Measurements from ENCODE around the gene LINC01488. TPM values are rescaled to one million over a fixed set of nuclear protein-coding genes. Genes with fewer than 3 reads are reported as not detected.

The LINC01488 gene
- total RNA-seq, 1 donor from 2014 or later = 1.3 TPM

GRCh38 chr11:69467196-69467595, 14.3 kb upstream of the LINC01488 start:
- Mint-ChIP-seq H3K36me3 (ENCODE audit: insufficient read depth) (no peaks in the 10 kb centered on the region), H3K4me1 (ENCODE audit: low read depth) (peaks cover 11% of the 10 kb centered on the region), H3K9me3 (ENCODE audit: low read depth) (no peaks in the 10 kb centered on the region), H3K27ac (no peak overlapping the region), H3K4me3 (ENCODE audit: low read depth) (no peak overlapping the region), H3K27me3 (peaks cover 13% of the 10 kb centered on the region)
- TF ChIP-seq CTCF (IDR thresholded peaks at IDR 0.05; ENCODE audit: unreplicated experiment) = no peak
- DNase-seq (ENCODE audit: low spot score, unreplicated experiment) = no peak

GRCh38 chr11:69467646-69468045, 13.8 kb upstream of the LINC01488 start:
- H3K4me1 Mint-ChIP-seq (ENCODE audit: low read depth) = peaks cover 9% of the 10 kb centered on the region
- H3K27ac Mint-ChIP-seq = no peak overlapping the region
- no peaks in the 10 kb centered on the region for H3K9me3 Mint-ChIP-seq (ENCODE audit: low read depth)
- H3K27me3 Mint-ChIP-seq = peaks cover 13% of the 10 kb centered on the region
- no peak overlapping the region for H3K4me3 Mint-ChIP-seq (ENCODE audit: low read depth)
- TF ChIP-seq CTCF (IDR thresholded peaks at IDR 0.05; ENCODE audit: unreplicated experiment) = no peak
- DNase-seq (ENCODE audit: low spot score, unreplicated experiment) = no peak
- no peaks in the 10 kb centered on the region for H3K36me3 Mint-ChIP-seq (ENCODE audit: insufficient read depth)

- Mint-ChIP-seq H3K4me1 (ENCODE audit: low read depth) (peaks cover 9% of the 10 kb centered on the region), H3K27ac (no peak overlapping the region)
Observed at GRCh38 chr11:69468221-69468620, 13.2 kb upstream of the LINC01488 start.

GRCh38 chr11:69468911-69469885, 12.3 kb upstream of the LINC01488 start:
- H3K4me1 Mint-ChIP-seq (ENCODE audit: low read depth) = peaks cover 9% of the 10 kb centered on the region
- no peaks in the 10 kb centered on the region for H3K36me3 Mint-ChIP-seq (ENCODE audit: insufficient read depth)
- DNase-seq (ENCODE audit: low spot score, unreplicated experiment) = no peak
- H3K9me3 Mint-ChIP-seq (ENCODE audit: low read depth) = peaks cover 3% of the 10 kb centered on the region
- H3K27ac Mint-ChIP-seq = no peak overlapping the region
- TF ChIP-seq CTCF (IDR thresholded peaks at IDR 0.05; ENCODE audit: unreplicated experiment) = no peak
- H3K27me3 Mint-ChIP-seq = peaks cover 16% of the 10 kb centered on the region
- no peak overlapping the region for H3K4me3 Mint-ChIP-seq (ENCODE audit: low read depth)

More at GRCh38 chr11:69468221-69468620, 13.2 kb upstream of the LINC01488 start:
- Mint-ChIP-seq H3K36me3 (ENCODE audit: insufficient read depth) (no peaks in the 10 kb centered on the region), H3K4me3 (ENCODE audit: low read depth) (no peak overlapping the region), H3K27me3 (peaks cover 13% of the 10 kb centered on the region), H3K9me3 (ENCODE audit: low read depth) (no peaks in the 10 kb centered on the region)
- no peak for DNase-seq (ENCODE audit: low spot score, unreplicated experiment)
- TF ChIP-seq CTCF (IDR thresholded peaks at IDR 0.05; ENCODE audit: unreplicated experiment) = no peak

- Mint-ChIP-seq H3K36me3 (ENCODE audit: insufficient read depth) (no peaks in the 10 kb centered on the region), H3K27me3 (peaks cover 16% of the 10 kb centered on the region), H3K4me1 (ENCODE audit: low read depth) (peaks cover 9% of the 10 kb centered on the region), H3K4me3 (ENCODE audit: low read depth) (no peak overlapping the region), H3K9me3 (ENCODE audit: low read depth) (peaks cover 3% of the 10 kb centered on the region), H3K27ac (no peak overlapping the region)
- TF ChIP-seq CTCF (IDR thresholded peaks at IDR 0.05; ENCODE audit: unreplicated experiment) = no peak
- DNase-seq (ENCODE audit: low spot score, unreplicated experiment) = no peak
Observed at GRCh38 chr11:69470301-69470700, 11.2 kb upstream of the LINC01488 start.

All from progenitor cell of endocrine pancreas (in vitro differentiated cells).